Left forelimb (tissue), 1 donor: ENCODE results near the gene DICER1.

Experiments
- DNase-seq: peaks from one replicate; pipeline ENCODE4 v3.0.0-alpha.2; 2018; ENCODE audit warnings: low spot score

DICER1 gene

GRCh38 chr14:95088665-95089064 lies 68.7 kb downstream of the DICER1 start:
- DNase-seq: no peak

- DNase-seq: no peak
These were observed 69.7 kb downstream of the DICER1 start for GRCh38 chr14:95087619-95088018.

- DNase-seq: no peak
These were observed 72.0 kb downstream of the DICER1 start for GRCh38 chr14:95085321-95085720.

- no peak for DNase-seq
These were observed 78.5 kb downstream of the DICER1 start for GRCh38 chr14:95078867-95079266.

- no peak for DNase-seq
These were observed 80.0 kb downstream of the DICER1 start for GRCh38 chr14:95077345-95077744.

GRCh38 chr14:95075789-95076188 lies 81.5 kb downstream of the DICER1 start:
- DNase-seq: no peak

GRCh38 chr14:95073947-95074346 lies 83.4 kb downstream of the DICER1 start:
- DNase-seq: no peak

GRCh38 chr14:95072310-95072905 lies 84.9 kb downstream of the DICER1 start:
- no peak for DNase-seq

GRCh38 chr14:95071649-95072280 lies 85.6 kb downstream of the DICER1 start:
- DNase-seq: no peak

- no peak for DNase-seq
These were observed 86.4 kb downstream of the DICER1 start for GRCh38 chr14:95070748-95071435.

- no peak for DNase-seq
These were observed 87.8 kb downstream of the DICER1 start for GRCh38 chr14:95069547-95069946.

GRCh38 chr14:95069018-95069417 lies 88.3 kb downstream of the DICER1 start:
- DNase-seq: no peak

GRCh38 chr14:95068521-95068920 lies 88.8 kb downstream of the DICER1 start:
- DNase-seq: no peak

GRCh38 chr14:95068080-95068479 lies 89.2 kb downstream of the DICER1 start:
- no peak for DNase-seq

GRCh38 chr14:95067526-95067925 lies 89.8 kb downstream of the DICER1 start:
- no peak for DNase-seq

GRCh38 chr14:95066427-95066986 lies 90.8 kb downstream of the DICER1 start:
- DNase-seq: no peak

GRCh38 chr14:95065411-95065810 lies 91.9 kb downstream of the DICER1 start:
- no peak for DNase-seq

- no peak for DNase-seq
These were observed 92.6 kb downstream of the DICER1 start for GRCh38 chr14:95064734-95065133.

GRCh38 chr14:95064256-95064655 lies 93.1 kb downstream of the DICER1 start:
- DNase-seq: no peak

- no peak for DNase-seq
These were observed 93.9 kb downstream of the DICER1 start for GRCh38 chr14:95063391-95063790.

GRCh38 chr14:95062946-95063345 lies 94.4 kb downstream of the DICER1 start:
- no peak for DNase-seq

- no peak for DNase-seq
These were observed 95.1 kb downstream of the DICER1 start for GRCh38 chr14:95062220-95062619.
